Panc1 (cell line): ENCODE results near the gene VPS41. TPM values are rescaled to one million over a fixed set of nuclear protein-coding genes. Genes with fewer than 3 reads are reported as not detected.

ENCODE experiments used
- ATAC-seq: fragments of 200-7000 bp; cut with Tn5 transposase; 2 replicates; pipeline ENCODE4 v1.9.1; 2020; ENCODE audit warnings: mild to moderate bottlenecking, moderate library complexity
- BruUV-seq: library from RNA; stranded (reverse); fragments of 400-500 nt; replicated peaks from 2 replicates; lab custom pipeline; 2021; lab: Mats Ljungman, UMichigan
- CTCF ChIA-PET: fragments of 300-600 bp; sonication (Branson Sonifier 250); formaldehyde crosslinking; loops from one replicate; lab custom pipeline; 2022; ENCODE audit warnings: antibody characterized with exemption; lab: Charles Lee
- POLR2A ChIA-PET: fragments of 300-600 bp; sonication (Branson Sonifier 250); formaldehyde crosslinking; loops from one replicate; lab custom pipeline; 2022; ENCODE audit warnings: antibody characterized with exemption; lab: Charles Lee
- DNase-seq: peaks from one replicate; pipeline ENCODE4 v3.0.0-alpha.2; 2010; ENCODE audit warnings: low read depth, low spot score
- H3K27ac ChIP-seq: 2 replicates; pipeline ENCODE4 v1.5.1; 2011; ENCODE audit warnings: mild to moderate bottlenecking, low read length, inconsistent platforms
- H3K27me3 ChIP-seq: fragments of 200-500 bp; sonication (Bioruptor generic); 2 replicates; pipeline ENCODE4 v1.6.0; 2014; ENCODE audit warnings: low read length, inconsistent platforms; ENCODE audit not compliant: control insufficient read depth, insufficient read depth
- H3K36me3 ChIP-seq: fragments of 200-500 bp; sonication (Bioruptor generic); 2 replicates; pipeline ENCODE4 v1.5.1; 2014; ENCODE audit warnings: inconsistent platforms, mild to moderate bottlenecking, low read length, moderate library complexity; ENCODE audit not compliant: control insufficient read depth, insufficient read depth
- H3K4me1 ChIP-seq: 2 replicates; pipeline ENCODE4 v1.5.1; 2011; ENCODE audit warnings: inconsistent platforms, mild to moderate bottlenecking, low read length, moderate library complexity; ENCODE audit not compliant: control insufficient read depth, insufficient read depth
- H3K4me3 ChIP-seq, 2 experiments: 2 replicates each; pipeline ENCODE4 v1.5.1; 2011 to 2012; ENCODE audit warnings: low read depth in 2 of 2, low read length in 2 of 2, mild to moderate bottlenecking in 2 of 2, inconsistent platforms in 1 of 2, moderate library complexity in 1 of 2
- H3K9me3 ChIP-seq: fragments of 200-500 bp; sonication (Bioruptor generic); 2 replicates; pipeline ENCODE4 v1.5.1; 2014; ENCODE audit warnings: low read depth, mild to moderate bottlenecking, inconsistent platforms, low read length, moderate library complexity; ENCODE audit not compliant: control insufficient read depth, insufficient read depth
- CTCF ChIP-seq: fragments of 450-650 bp; IDR thresholded peaks from 2 replicates; pipeline ENCODE4 v1.5.1; 2017; ENCODE audit warnings: mild to moderate bottlenecking
- POLR2AphosphoS5 ChIP-seq: IDR thresholded peaks from 2 replicates; pipeline ENCODE4 v1.6.1; 2012; ENCODE audit warnings: mild to moderate bottlenecking, low read depth, low read length, moderate library complexity
- REST ChIP-seq, 2 experiments: IDR thresholded peaks; 2 replicates each; pipeline ENCODE4 v1.6.1; 2011 to 2012; ENCODE audit warnings: low read depth in 2 of 2, control low read depth in 1 of 2, low read length in 1 of 2, mild to moderate bottlenecking in 1 of 2, moderate library complexity in 1 of 2; ENCODE audit not compliant: insufficient read depth in 1 of 2
- SIN3A ChIP-seq: IDR thresholded peaks from 2 replicates; pipeline ENCODE4 v1.6.1; 2012; ENCODE audit warnings: low read depth, mild to moderate bottlenecking, low read length, moderate library complexity, borderline replicate concordance; ENCODE audit not compliant: insufficient read depth
- TCF7L2 ChIP-seq: IDR thresholded peaks from 2 replicates; pipeline ENCODE4 v1.6.1; 2011; ENCODE audit warnings: mild to moderate bottlenecking, low read depth, low read length, inconsistent platforms
- in situ Hi-C: cut with HindIII; loops from 2 replicates; pipeline ENCODE4 v1.10.0; 2016; ENCODE audit warnings: low sequenced_read_pairs, low pct_unique_long_range_greater_than_20kb
- intact Hi-C: fragments of 100-400 bp; cut with micrococcal nuclease; formaldehyde crosslinking; loops from one replicate; pipeline ENCODE4 v1.10.0; 2022; ENCODE audit not compliant: unreplicated experiment
- total RNA-seq: library from RNA; stranded (reverse); gene quantifications from one replicate; pipeline ENCODE4 v1.2.1, GENCODE V29; 2021; ENCODE audit not compliant: unreplicated experiment

The VPS41 gene
- total RNA-seq, 1 experiment from 2014 or later = 127 TPM

- H3K4me3 ChIP-seq = no peak overlapping the region
- TF ChIP-seq POLR2AphosphoS5 (no peak), REST (IDR thresholded peaks at IDR 0.05; ENCODE audit: insufficient read depth in 1 of 2, low read depth in 2 of 2, low read length in 1 of 2) (no peak), CTCF (no peak), SIN3A (no peak), TCF7L2 (no peak)
- ATAC-seq (no peak), DNase-seq (no peak)
- in situ Hi-C loops = no loop called here
- ChIA-PET POLR2A (no interaction called here), CTCF (no interaction called here)
- intact Hi-C loops = no loop called here
- no TSS peak for BruUV-seq
- H3K27ac ChIP-seq = no peak overlapping the region
- H3K9me3 ChIP-seq = no peaks in the 10 kb centered on the region
- H3K4me1 ChIP-seq = no peaks in the 10 kb centered on the region
- H3K36me3 ChIP-seq = no peaks in the 10 kb centered on the region
- H3K27me3 ChIP-seq = no peaks in the 10 kb centered on the region
Measured at GRCh38 chr7:38795593-38795992, 113.4 kb downstream of the VPS41 start.

GRCh38 chr7:38781991-38782390, 127.0 kb downstream of the VPS41 start:
- intact Hi-C loops (no loop called here), in situ Hi-C loops (no loop called here)
- TF ChIP-seq POLR2AphosphoS5 (no peak), REST (IDR thresholded peaks at IDR 0.05; ENCODE audit: insufficient read depth in 1 of 2, low read depth in 2 of 2, low read length in 1 of 2) (no peak), TCF7L2 (no peak), CTCF (no peak), SIN3A (no peak)
- no peaks in the 10 kb centered on the region for H3K4me1 ChIP-seq
- no peaks in the 10 kb centered on the region for H3K9me3 ChIP-seq
- ChIA-PET POLR2A (no interaction called here), CTCF (no interaction called here)
- DNase-seq (no peak), ATAC-seq (no peak)
- H3K27ac ChIP-seq = no peak overlapping the region
- no peaks in the 10 kb centered on the region for H3K27me3 ChIP-seq
- no peaks in the 10 kb centered on the region for H3K36me3 ChIP-seq
- BruUV-seq = TSS peak; percentile 5
- no peak overlapping the region for H3K4me3 ChIP-seq
